C1 segment of cervical spinal cord (tissue), 14 donors: ENCODE results near the gene STK17B.
A peak's percentile ranks its signal among the peaks of the same experiment; 100 is the strongest.
"Not testable (repeated sequence)": the region's sequence is repeated elsewhere in the genome, so short reads cannot be mapped to it uniquely, and the experiment has no call there.

Experiments used
- DNase-seq, 14 donors: peaks; one replicate each; lab custom pipeline; 2025; lab: John Stamatoyannopoulos, UW

The STK17B gene

DNA sequence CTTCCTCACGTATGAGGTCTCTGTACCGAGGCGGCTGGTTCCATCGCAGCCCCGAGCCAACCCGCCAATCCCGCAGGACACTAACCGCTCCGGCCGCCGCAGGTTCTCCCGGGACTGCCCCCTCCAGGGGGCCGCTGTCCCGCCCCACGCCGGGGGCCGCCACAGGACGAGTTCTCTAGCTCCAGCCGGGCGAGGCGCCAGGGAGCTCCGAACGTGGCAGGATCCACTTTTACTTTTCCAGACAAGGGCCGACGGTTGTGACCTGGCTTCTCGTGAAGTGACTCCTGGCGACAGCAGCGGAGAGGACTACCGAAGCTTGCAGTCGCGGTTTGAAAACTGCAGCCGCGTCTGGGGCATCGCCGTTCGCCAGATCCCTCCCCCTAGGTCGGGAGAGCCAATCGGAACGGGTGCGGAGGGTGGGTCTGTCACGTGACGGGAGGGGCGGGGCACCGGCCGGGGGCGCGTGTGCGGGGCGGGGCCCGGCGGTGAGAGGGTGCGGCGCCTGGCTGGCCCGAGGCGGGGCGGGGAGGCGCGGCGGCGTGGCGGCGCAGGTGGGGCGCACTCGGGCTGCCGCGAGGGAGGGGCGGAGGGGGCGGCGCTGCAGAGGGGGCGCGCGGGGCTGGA is at the start of gene STK17B:
Gene STK17B (minus strand): TSS at position 331 of the 624 bp plus-strand sequence. CDS start 8,195 bp downstream, outside the sequence.
- DNase-seq, result peak; percentile 11 to 88 (median 80)

DNA sequence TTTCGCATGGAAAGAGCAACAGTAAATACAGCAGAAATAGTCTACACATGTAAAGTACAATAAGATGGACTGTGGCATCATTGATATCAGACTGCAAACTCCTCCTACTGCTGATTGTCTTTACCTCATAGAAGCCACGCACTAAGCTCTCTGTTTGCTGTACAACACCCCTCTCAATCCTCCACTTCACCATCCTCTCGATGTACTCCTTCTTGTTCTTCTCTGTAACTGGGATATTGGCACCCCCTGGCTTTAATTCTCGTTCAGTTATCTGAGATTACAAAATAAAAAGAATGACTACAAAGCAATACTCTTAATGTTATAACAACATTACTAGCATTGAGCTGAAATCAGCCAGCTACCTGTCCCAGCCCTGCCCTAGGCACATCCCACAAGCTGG is 49.3 kb upstream of the STK17B start:
- no peak for DNase-seq

DNA sequence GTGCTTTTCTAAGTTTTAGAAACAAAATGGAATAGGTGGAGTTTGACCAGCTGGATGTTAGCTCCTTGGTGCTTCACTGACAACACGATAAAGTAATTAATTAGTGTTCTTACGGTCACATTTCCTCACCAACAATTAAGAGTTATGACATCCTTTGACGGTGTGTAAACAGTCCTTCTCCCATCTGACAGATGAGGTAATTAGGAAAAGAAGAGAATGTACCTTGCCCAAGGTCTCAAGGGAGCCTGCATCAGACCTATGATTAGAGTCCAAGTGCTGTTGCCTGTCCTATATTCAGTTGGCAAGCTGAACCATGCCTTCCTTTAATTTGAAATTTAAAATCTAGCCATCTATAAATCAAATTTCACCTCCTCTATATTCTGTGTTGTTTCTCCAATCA is 48.3 kb upstream of the STK17B start:
- DNase-seq, result no peak

DNA sequence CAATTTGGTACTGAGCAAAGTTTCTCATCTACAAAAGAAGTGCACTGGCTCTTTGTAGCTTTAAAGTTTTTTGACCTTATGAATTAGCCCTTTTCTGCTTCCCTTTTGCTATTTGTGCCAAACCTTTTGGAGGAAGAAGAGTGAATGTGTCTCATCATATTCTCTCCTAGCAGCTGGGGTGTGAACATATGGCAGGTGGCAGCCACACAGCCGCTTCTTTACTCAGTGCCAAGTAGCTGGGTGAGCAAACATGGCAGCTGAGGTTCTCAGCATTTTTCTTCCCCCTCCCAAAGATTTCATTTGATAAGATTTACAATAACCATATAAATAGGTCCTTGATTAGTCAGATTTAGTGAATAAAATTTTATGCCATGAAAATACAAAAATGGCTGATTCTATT is 46.7 kb upstream of the STK17B start:
- DNase-seq, result no peak

DNA sequence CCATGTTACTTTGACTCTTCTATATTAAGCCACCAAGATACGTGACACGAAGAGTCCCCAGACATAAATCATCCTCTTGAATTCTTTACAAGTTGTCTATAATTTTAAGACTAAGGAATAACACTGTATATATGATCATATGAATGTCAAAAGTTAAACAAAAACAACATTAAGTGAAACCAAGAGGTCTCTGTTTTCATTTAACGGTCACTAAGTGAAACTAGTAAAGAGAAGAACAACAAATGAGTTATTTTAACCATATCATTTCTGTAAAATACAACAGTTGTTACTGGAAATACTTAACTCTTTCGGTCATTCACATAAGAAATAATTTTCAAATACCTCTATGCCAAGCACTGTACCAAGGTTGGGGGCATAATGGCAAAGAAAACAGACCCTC is 45.7 kb upstream of the STK17B start:
- DNase-seq, result no peak

DNA sequence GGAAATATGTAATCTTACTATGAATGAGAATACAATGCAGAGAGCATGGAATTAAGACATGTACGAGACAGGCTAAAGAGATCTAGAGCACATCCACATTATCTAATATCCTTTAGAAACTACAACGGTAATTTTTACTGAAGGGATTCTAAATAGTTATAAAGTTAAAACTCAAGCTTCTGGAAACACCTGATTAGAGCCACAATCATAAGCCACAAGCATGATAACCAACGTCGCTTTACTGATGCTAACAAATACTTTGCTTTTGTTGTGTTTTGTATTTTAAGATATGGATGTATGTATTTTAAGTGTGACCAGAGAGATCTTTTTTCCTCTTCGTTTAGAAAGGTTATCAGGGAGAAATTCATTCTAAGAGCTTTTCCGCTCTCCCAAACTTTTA is 44.0 kb upstream of the STK17B start:
- DNase-seq, result no peak

DNA sequence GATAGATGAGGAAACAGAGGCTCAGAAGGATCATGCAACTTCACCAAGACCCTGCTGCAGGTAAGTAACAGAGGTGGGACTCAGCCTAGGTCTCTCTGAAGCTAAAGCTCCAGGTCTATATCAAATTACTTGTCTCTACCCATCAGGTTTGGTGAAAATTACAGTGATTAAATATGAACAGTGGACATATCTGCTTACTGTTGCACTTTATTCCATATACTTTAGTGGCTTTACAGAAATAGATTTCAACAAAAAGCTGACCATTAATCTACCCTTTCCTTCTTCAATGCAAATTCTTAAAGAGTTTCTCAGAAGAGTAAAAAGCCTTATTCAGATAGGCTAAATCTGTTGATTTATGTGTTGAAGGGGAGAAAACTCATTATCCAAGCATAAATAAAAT is 42.8 kb upstream of the STK17B start:
- DNase-seq, result no peak

DNA sequence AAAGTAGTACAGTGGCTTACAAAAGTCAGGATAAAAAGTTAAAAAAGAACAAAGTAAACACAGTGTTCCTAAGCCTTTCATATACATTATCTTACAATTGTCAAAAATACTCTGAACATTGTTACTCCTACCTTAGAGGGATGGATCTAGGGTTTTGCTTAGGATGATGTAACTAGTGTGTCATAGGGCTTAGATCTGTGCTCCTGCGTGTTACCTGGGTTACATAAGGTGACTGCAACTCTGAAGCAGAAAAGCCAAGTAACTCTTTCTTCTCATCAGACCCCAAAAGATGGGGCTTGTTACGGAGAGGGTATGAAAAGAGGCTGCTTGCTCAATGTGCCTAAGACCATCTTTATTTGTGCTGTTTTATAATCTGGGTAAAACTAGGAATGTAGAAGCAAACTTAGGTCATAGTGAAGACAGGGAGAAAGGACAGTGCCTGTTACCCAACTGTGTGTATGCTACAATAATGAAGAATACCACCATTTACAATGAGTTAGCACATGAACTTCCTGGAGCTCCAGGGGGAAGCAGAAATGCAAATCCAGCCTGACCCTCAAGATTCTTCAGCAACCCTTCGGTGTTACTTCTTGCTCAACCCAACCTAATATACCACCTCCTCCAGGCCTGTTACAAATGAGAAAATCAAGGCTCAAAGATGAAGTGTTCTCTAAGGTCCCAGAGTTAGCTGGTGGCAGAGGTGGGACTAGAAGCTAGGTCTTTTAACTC is 42.0 kb upstream of the STK17B start:
- no peak for DNase-seq

DNA sequence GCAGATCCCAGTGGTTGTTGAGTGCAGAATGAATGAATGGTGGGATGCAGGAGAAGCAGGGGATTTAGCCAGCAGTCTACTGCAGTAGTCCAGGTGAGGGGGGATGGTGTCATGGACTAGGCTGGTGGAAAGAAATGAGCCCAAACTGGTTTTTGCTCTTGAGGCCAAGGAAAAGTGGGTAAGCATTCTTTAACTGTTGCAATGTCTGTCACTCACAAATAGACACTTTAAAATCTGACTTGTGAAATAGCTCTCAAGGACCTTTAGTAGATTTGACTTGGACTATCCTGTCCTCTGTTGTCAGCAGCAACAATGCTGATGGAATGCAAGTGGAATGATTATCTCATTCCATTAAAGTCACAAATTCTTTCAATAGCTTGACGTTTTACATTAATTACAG is 37.5 kb upstream of the STK17B start:
- no peak for DNase-seq

DNA sequence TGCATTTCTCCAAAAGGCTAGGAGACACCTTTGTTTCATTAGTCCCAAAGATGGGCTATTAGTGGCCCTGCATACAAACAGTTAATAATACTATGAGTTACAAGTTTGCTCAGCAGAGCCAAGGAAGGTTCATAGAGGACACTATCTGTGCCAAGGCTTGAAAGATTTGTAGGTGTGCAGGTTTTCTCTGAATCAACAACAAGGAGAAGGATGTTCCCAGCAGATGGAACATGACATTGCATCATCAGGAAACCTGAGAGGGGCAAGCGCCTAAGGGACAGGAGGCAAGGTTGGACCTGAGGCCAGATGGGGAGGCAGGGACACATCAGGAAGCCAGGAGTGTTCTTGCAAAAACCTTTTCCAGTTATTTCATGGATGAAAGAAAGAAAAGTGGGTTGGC is 35.4 kb upstream of the STK17B start:
- DNase-seq, result no peak

DNA sequence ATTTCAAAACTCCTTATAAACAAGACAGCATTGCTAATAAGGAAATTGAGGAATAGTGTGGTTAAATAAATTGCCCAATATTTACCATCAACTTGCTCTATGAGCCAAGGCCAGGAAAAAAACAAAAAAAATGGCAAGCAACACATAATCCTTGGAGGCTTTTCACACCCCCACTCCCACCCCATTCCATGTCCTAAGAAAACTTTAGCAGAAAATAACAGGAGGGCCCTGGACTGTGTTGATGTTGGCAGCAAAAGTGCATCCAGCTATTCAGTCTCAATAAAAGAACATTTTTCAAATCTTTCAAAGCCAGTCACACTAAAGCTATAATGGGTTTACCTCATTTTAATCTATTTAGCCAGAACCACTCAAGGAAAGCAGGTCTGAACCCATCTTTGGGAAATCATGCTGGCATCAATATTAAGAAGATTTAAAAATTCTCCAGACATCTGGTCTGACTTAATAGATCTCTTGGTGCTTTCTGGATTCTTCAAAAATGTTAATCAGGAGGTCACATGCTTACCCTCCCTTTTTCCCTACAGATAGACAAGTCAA is 34.6 kb upstream of the STK17B start:
- no peak for DNase-seq

DNA sequence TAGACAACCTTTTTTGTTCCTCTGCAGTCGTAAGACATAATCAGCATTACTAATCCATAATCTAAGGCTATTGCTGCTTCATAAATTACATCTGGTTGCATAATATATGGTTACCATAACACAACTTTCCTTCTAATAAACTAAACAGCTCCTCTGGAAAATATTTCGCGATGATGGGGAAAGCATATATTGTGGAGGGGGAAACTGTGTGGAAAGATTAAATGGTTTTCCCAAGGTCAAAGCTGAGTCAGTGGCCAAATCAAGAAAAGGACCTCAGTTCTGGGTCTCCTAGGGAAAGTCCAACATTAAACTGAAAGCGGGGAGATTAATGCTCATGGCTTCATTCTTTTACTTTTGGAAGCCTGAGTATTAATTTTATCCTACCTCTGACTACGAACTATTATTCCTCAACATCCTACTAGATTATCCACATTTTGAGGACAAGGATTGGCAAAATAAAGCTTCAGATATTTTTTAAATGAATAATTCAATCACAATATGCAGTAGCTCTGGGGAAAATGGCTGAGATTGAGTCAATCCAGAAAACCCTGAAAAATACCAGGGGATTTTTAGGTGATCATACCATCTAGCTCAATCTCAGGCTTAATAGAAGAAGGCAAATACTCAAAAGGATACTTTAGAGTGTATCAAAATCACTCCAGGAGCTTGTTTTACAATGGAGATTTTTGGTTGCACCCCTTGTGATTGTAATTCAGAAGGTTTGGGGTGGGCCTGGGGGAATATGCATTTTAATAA is 33.8 kb upstream of the STK17B start:
- no peak for DNase-seq

DNA sequence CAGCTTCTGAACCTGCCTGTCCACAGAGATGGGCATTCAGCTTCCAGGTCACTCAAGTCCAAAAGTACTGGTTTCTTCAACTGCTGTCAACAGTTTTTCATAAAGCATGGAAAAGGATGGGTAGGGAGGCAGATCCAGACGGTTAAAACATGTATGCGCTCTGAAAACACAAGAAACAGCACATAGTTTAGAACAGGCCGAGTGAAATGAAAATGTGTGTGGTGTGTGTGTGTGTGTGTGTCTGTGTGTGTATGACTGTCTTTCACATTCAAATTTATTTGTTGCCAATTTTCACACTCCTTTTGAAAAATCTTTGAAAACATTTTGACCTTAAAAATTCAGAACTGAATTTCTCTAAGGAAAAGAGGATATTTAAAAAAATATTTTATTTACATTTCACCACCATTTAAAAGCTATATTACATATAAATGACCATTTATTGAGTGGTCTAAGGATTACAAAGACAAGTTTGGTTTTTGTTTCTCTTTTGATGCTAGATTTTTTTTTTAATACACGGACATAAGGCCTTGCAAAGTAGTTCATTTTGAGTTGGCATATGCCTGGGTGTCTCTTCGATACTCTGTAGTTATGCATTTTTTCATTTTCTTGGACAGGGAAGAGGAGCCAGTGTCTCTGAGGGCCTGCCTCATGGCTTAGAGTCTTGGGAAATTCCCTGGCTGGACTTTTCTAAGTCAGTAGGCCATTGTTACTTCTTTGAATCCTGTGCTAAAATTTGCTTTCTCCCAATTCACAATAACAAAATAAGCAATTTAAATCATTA is 30.0 kb upstream of the STK17B start:
- no peak for DNase-seq

DNA sequence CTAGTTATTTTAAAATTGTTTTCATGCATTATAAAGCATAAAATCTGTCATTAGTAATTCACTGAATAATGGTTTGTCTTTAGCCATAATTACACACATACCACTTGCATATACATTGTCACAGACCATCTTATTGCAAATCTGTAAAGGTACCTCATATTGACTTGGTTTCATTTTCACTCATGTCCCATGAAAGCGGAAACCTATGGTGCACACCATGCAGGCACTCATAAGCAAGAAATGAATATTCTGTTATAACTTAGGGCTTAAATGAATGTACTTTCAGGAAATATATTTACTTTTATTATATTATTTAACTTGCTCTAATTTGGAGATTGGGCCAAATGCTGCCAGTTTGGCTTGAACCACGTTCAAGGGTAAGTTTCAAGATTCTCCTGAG is 29.2 kb upstream of the STK17B start:
- DNase-seq, result no peak

DNA sequence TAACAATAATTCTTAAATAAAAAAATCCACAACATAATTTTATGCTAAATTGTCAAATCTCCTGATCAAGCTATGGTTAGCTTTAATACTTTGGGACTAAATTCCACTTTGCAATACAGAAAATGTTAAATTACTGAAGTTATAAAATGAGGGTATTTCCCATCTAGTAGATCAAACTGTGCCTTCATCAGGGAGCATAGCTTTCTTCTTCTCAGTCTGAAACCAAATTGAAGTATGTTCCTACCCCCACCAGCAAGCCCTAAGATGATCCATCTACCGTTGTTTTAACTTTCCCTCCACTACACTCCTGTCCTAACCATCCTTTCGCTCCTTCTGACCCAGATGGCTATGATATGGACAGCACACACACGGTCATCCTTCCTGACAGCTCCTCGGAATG is 24.4 kb upstream of the STK17B start:
- no peak for DNase-seq

DNA sequence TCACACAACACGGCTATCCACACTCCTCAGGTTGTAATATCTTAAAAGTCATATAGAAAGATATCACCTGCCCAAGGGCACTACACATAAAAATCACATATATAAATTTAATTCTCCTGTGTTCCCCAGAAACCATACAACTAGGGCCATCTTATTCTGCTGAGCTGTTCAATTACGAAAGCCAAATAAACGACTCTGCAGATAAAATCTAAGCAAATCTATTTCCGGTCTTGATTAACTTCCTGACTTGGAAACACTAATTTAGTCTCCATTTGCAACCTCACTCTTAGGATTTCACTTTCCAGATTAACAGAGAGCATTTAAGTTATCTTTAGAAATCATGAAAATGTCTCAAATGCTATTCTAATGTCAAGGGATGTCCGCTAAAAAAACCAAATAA is 23.9 kb upstream of the STK17B start:
- no peak for DNase-seq

DNA sequence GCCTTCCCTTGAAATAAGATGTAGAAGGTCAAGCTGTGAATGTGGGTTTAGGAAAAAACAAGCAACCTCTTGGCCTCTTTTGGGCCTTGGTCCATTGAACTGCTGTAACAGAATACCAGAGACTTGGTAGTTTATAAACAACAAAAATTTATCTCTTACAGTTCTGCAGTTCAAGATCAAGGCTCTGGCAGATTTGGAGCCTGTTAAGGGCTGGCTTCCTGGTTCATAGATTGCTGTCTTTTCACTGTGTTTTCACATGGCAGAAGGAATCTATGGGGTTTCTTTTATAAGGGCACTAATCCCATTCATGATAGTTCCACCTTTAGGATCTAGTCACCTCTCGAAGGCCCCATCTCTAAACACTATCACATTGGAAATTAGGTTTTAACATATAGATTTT is 20.2 kb upstream of the STK17B start:
- DNase-seq, result no peak

DNA sequence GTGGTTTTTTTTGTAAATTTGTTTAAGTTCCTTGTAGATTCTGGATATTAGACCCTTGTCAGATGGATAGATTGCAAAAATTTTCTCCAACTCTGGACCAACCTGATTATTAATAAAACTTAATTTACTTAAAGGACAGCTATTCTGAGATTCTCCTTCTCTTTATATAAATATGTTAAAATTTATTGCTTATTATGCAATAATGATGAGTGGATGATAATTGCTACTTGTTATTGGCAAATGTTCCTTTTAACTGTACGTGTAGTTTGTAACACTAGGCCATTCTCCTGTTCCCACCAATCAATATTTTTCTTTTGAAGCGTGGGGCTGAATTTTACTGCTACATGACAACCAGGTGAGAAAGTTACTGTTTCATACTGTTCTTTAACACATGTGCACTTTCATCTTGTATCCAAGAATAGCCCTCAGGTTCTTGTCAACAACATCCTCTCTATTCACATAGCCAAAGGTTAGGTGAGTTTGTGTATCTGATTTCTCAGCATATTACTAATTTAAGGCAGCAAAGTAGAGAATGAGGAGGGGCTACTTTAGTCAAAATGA is 16.6 kb upstream of the STK17B start:
- DNase-seq, result no peak

DNA sequence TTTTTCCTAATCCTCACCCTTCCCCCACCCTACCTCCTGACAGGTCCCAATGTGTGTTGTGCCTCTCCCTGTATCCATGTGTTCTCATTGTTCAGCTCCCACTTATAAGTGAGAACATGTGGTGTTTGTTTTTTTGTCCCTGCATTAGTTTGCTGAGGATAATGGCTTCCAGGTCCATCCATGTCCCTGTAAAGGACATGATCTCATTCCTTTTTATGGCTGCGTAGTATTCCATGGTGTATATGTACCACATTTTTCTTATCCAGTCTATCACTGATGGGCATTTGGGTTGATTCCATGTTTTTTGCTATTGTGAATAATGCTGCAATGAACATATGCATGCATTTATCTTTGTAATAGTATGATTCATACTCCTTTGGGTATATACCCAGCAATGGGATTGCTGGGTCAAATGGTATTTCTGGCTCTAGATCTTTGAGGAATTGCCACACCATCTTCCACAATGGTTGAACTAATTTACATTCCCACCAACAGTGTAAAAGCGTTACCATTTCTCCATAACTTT is 15.9 kb upstream of the STK17B start:
- not testable (repeated sequence) for DNase-seq

DNA sequence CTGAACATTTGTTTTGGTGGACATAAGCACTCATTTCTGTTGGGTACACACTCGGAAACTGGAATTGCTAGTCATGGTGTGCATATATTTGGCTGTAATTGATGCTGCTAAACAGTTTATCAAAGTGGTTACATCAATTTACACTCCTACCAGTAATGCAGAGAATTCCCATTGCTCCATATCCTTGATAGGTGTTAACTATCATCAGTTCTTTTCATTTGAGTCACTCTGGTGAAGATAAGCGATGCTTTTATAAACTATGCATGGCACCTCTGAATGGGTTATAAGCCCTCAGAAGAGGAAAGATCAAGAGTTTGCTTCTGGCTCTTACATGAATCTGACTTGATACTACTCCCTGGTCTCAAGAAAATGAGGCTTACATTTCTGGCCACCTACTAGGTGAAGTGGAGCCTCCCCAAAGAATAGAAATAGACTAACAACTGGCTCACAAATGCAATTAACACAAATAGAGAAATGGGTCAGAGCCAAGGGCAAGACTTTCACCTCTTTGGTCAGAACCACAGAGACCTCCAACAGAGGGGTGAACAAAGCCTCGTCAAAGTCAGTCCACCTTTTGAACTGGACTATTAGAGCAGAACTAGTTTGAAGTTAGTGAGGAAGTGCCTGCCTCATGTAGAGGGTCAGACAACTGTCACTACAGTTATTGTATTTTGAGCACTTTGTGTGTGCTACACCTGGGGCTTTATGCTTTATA is 15.0 kb upstream of the STK17B start:
- no peak for DNase-seq

DNA sequence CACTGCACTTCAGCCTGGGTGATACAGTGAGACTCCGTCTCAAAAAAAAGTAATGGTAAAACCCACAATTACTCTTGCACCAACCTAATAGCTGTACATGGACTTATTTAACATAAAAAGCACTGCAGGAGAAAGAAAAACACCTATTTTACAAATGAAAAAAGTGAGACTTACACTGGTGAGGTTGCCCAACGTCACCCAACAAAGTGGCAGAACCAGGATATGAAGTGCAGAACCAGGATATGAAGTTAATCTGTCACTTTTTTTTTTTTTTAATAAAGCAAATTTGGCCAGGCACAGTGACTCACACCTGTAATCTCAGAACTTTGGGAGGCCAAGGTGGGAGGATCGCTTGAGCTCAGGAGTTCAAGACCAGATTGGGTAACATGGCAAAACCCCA is 13.5 kb upstream of the STK17B start:
- no peak for DNase-seq
